Ishikawa (cell line): ENCODE data around the gene CFAP53.
A peak's percentile ranks its signal among the peaks of the same experiment; 100 is the strongest.

Source experiments
- CEBPB ChIP-seq: IDR thresholded peaks from 2 replicates; pipeline ENCODE4 v1.6.1; 2012
- CREB1 ChIP-seq: IDR thresholded peaks from 2 replicates; pipeline ENCODE4 v1.6.1; 2012; ENCODE audit warnings: low read depth
- EGR1 ChIP-seq: IDR thresholded peaks from 2 replicates; pipeline ENCODE4 v1.6.1; 2012
- EP300 ChIP-seq: IDR thresholded peaks from 2 replicates; pipeline ENCODE4 v1.6.1; 2012; ENCODE audit warnings: borderline replicate concordance
- FOXM1 ChIP-seq: IDR thresholded peaks from 2 replicates; pipeline ENCODE4 v1.6.1; 2012; ENCODE audit warnings: low read depth, borderline replicate concordance
- NFIC ChIP-seq: IDR thresholded peaks from 2 replicates; pipeline ENCODE4 v1.6.1; 2012
- RAD21 ChIP-seq: IDR thresholded peaks from 2 replicates; pipeline ENCODE4 v1.6.1; 2012; ENCODE audit warnings: low read depth
- TAF1 ChIP-seq: IDR thresholded peaks from 2 replicates; pipeline ENCODE4 v1.6.1; 2012; ENCODE audit warnings: low read depth, mild to moderate bottlenecking
- TCF12 ChIP-seq: IDR thresholded peaks from 2 replicates; pipeline ENCODE4 v1.6.1; 2012; ENCODE audit warnings: low read depth
- TEAD4 ChIP-seq: IDR thresholded peaks from 2 replicates; pipeline ENCODE4 v1.6.1; 2012
- YY1 ChIP-seq: IDR thresholded peaks from 2 replicates; pipeline ENCODE4 v1.6.1; 2012; ENCODE audit warnings: low read depth
- ZBTB7A ChIP-seq: IDR thresholded peaks from 2 replicates; pipeline ENCODE4 v1.6.1; 2012; ENCODE audit warnings: low read depth
- TF ChIP-seq, protein P1 (sequence below): IDR thresholded peaks from 2 replicates; pipeline ENCODE4 v1.6.1; 2012
- TF ChIP-seq, protein P2 (sequence below): IDR thresholded peaks from 2 replicates; pipeline ENCODE4 v1.6.1; 2012
- TF ChIP-seq, protein P3 (sequence below): IDR thresholded peaks from 2 replicates; pipeline ENCODE4 v1.6.1; 2012; ENCODE audit warnings: low read depth, mild to moderate bottlenecking

Gene CFAP53

DNA sequence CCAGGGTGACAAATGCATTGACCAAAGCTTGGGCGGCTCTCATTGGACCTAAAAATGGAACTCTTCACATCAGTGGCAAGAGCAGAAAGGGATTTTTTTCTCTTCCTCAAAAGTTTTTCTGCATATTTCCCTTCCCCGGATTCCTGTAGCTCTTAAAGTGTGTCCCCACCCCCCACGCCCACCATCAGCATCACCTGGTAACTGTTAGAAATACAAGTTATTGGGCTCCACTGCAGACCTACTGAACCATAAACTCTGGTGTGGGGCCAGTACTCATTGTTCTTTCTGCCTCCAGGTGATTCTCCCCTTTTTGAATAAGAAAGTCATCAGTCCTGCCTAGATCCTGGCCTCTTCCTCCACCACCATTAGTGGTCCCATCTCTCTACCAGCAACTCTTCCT lies 70.0 kb downstream of the CFAP53 start:
- TF ChIP-seq TAF1 (no peak), YY1 (no peak), EGR1 (no peak), EP300 (no peak), ZBTB7A (no peak), RAD21 (no peak), TEAD4 (no peak), CEBPB (no peak), FOXM1 (no peak), NFIC (no peak)
- TF ChIP-seq, protein P1, sequence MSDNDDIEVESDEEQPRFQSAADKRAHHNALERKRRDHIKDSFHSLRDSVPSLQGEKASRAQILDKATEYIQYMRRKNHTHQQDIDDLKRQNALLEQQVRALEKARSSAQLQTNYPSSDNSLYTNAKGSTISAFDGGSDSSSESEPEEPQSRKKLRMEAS = no peak
- TF ChIP-seq, protein P2, sequence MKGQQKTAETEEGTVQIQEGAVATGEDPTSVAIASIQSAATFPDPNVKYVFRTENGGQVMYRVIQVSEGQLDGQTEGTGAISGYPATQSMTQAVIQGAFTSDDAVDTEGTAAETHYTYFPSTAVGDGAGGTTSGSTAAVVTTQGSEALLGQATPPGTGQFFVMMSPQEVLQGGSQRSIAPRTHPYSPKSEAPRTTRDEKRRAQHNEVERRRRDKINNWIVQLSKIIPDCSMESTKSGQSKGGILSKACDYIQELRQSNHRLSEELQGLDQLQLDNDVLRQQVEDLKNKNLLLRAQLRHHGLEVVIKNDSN = no peak
- TF ChIP-seq, protein P3, sequence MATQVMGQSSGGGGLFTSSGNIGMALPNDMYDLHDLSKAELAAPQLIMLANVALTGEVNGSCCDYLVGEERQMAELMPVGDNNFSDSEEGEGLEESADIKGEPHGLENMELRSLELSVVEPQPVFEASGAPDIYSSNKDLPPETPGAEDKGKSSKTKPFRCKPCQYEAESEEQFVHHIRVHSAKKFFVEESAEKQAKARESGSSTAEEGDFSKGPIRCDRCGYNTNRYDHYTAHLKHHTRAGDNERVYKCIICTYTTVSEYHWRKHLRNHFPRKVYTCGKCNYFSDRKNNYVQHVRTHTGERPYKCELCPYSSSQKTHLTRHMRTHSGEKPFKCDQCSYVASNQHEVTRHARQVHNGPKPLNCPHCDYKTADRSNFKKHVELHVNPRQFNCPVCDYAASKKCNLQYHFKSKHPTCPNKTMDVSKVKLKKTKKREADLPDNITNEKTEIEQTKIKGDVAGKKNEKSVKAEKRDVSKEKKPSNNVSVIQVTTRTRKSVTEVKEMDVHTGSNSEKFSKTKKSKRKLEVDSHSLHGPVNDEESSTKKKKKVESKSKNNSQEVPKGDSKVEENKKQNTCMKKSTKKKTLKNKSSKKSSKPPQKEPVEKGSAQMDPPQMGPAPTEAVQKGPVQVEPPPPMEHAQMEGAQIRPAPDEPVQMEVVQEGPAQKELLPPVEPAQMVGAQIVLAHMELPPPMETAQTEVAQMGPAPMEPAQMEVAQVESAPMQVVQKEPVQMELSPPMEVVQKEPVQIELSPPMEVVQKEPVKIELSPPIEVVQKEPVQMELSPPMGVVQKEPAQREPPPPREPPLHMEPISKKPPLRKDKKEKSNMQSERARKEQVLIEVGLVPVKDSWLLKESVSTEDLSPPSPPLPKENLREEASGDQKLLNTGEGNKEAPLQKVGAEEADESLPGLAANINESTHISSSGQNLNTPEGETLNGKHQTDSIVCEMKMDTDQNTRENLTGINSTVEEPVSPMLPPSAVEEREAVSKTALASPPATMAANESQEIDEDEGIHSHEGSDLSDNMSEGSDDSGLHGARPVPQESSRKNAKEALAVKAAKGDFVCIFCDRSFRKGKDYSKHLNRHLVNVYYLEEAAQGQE = no peak

DNA sequence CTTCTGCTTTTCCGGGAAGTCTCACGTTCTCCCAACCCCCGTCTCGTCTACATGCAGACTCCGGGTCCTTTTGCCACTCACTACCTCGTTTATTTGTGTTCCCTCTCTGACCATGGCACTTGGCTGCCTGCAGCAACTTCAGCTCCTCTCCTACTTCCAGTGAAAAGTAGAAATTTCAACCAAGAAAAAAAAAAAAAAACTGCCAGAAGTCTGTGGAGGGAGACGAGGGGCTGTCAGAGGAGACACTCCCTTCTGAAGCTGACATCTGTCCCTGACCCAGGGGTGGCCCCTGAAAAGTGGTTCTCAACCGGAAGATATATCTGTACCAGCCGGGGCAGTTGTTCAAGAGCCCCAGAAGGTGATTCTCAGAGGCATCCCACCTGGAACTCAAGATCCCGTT lies 70.6 kb downstream of the CFAP53 start:
- TF ChIP-seq CEBPB (no peak), RAD21 (no peak), TCF12 (no peak), EP300 (no peak), YY1 (no peak), ZBTB7A (no peak), FOXM1 (no peak), TEAD4 (no peak), CREB1 (no peak), TAF1 (no peak), EGR1 (no peak), NFIC (no peak)
- TF ChIP-seq, protein P2 = no peak
- TF ChIP-seq, protein P1 = no peak
- TF ChIP-seq, protein P3 = no peak

DNA sequence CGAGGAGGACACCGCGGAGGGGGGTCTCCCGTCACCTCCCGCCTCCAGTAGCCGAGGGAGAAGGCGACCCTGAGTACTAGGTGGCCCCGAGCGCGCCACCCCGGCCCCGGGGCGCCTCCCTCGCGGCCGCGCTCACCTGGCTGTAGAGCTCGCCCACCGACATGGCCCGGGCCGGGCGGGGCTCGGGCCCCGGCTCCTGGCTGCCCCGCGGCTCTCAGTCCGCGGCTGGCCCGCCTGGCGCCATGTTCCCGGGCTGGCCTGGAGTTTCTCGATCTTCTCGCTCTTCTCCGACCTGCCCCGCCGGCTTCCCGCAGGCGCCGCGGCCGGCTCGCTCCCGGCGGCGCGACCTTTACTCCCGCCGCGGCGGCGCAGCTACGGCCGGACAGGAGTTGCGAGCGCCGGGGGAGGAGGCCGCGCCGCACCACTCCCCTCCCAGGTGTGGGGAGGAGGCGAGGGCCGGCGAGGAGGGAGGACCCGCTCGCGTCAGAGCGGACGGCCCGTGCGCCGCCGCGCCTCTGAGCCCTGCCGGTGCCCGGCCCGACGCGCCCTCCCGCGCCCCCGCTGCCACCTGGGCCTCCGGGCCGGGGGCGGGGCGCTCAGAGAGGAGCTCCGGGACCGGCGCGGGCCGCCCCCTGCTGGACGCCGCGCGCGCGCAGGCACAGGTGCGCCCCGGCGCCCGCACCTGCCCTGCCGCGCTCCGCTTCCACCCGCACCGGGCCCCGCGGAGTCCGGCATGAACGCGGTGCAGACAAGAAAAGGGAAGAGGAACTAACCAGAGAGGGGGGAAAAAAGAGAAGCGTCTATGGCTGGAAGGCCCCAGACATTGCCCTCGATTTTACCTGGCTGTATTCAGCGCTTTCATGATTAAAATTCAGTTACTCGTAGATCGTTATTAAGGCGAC lies 71.4 kb downstream of the CFAP53 start, which contains the start of gene MYO5B:
Gene MYO5B, minus strand, starts transcription at position 517 of the 902 bp plus-strand sequence. Its CDS starts 354 bp downstream, at position 163.
- no peak for TF ChIP-seq CEBPB
- peak; percentile 52; the same call in 1 of the 2 replicates for TF ChIP-seq RAD21
- TF ChIP-seq, protein P1 = peak; percentile 32; the same call in 1 of the 2 replicates
- peak; percentile 39; the same call in 1 of the 2 replicates for TF ChIP-seq YY1
- TF ChIP-seq EGR1 = peak; percentile 31; the same call in 1 of the 2 replicates

DNA sequence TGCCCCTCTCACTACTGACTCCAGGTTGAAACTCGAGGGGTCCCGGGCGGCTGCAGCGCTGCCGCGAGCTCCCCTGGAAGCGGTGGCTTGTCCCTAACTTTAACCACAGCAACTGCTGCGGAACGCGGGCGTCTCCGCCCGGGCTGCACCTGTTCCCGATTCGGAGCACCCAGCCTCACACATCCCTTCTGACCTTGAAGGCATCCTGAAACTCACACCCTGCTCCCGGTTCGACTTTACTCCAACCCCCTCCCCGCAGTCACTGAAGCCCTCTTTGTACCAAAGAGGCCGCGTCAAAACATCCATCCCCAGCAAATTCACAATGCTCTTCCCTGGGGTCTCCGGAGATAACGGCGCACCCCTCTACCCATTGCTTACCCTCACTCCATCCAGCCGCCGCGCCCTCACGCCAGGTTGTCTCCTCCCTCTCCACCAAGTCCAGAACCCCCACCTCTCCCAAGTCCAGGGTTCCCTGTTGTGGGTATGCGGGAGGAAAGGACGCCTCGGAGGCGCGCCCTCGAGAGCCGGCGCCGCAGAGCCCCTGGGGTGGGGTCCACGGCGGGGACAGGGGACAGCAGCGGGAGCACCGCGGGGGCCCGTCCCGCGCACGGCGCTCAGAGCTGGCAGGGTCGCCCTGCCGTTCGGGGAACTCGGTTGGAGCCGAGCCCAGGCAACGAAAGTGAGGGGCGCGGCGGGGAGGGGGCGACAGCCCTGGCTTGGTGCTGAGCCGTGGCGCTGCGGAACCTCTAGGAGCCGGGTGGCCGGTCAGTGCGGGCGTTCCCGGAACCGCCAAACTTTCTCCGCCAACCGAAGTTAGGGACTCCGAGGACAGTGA lies 72.3 kb downstream of the CFAP53 start:
- TF ChIP-seq TCF12 = no peak
- TF ChIP-seq ZBTB7A = peak; percentile 29; the same call in 1 of the 2 replicates

DNA sequence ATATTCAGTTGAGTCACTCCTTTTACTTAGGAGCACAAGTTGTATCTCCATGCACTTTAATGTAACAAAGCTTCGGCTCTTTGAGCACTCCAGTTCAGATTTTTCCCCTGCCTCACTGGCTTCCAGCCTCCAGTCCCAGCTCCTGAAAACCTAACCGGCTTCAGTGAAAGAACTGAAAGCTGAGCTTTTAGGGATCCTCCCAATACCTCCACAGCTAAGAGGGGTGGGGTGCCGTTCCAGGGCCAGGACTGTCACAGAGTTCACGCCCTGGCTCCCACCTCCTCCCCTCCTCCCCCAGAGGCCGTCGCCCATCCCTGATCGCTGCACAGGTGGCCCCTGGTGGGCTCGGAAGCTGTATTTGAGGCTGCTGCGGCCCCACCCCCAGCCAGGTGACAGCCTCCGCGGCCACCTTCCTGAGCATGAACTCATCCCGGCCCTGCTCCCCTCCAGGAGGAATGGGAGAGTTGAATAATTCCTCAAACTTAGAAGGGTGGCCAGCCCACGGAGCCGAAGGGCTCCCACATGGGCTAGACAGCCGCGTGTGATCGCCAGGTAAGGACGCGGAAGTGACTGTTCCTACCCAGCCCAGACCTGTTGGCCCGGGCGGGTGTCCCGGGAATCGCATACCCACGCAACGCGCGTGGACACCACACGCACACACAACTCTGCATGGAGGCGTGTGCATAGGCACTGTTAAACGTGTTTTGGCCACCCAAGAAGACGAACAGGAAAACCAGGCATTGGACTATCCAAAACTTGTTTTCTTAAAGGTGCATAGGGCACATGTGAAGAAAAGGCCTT lies 73.1 kb downstream of the CFAP53 start:
- 0 out of 2 replicates have a peak, but pooled peaks have one; percentile 30 for TF ChIP-seq ZBTB7A
- TF ChIP-seq, protein P2 = no peak
- TF ChIP-seq TEAD4 = no peak
- TF ChIP-seq, protein P1 = no peak
